Peyer's patch (tissue), 4 donors: Measurements from ENCODE around the gene LMF1.

Source experiments
- POLR2A ChIP-seq, 2 donors: fragments of 450-650 bp; IDR thresholded peaks; one replicate each; pipeline ENCODE4 v1.5.1; 2017; ENCODE audit warnings: antibody characterized with exemption in 2 of 2, mild to moderate bottlenecking in 2 of 2, moderate library complexity in 2 of 2
- TF ChIP-seq, protein P1 (sequence below), 6 experiments: fragments of 450-650 bp in 4 of 6; fragments of 200-600 bp in 2 of 6; sonication (generic) in 1 of 6; IDR thresholded peaks; one replicate each; pipeline ENCODE4 v1.5.1; 2017 to 2019; ENCODE audit warnings: antibody characterized with exemption in 6 of 6, mild to moderate bottlenecking in 3 of 6, moderate library complexity in 1 of 6

- TF ChIP-seq, protein P1, sequence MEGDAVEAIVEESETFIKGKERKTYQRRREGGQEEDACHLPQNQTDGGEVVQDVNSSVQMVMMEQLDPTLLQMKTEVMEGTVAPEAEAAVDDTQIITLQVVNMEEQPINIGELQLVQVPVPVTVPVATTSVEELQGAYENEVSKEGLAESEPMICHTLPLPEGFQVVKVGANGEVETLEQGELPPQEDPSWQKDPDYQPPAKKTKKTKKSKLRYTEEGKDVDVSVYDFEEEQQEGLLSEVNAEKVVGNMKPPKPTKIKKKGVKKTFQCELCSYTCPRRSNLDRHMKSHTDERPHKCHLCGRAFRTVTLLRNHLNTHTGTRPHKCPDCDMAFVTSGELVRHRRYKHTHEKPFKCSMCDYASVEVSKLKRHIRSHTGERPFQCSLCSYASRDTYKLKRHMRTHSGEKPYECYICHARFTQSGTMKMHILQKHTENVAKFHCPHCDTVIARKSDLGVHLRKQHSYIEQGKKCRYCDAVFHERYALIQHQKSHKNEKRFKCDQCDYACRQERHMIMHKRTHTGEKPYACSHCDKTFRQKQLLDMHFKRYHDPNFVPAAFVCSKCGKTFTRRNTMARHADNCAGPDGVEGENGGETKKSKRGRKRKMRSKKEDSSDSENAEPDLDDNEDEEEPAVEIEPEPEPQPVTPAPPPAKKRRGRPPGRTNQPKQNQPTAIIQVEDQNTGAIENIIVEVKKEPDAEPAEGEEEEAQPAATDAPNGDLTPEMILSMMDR (IDR thresholded peaks at IDR 0.05): no peak
- no peak for TF ChIP-seq POLR2A (IDR thresholded peaks at IDR 0.05)
Measured at GRCh38 chr16:986411-986810, 15.6 kb upstream of the LMF1 start.
